ENCODE data around the gene PAQR4.

DNA sequence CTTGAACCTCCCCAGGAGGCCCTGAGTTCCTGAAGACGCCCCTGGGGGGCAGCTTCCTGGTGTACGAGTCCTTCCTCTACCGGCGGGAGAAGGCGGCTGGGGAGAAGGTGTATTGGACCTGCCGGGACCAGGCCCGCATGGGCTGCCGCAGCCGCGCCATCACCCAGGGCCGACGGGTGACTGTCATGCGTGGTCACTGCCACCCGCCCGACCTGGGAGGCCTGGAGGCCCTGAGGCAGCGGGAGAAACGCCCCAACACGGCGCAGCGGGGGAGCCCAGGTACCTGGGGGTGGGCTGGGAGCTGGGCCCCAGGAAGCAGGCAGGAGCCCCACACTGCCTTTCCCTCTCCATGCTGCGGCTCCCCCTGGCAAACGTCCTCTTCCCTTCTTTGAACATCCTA, 35.4 kb upstream of the PAQR4 start:
- TF ChIP-seq, protein P1, sequence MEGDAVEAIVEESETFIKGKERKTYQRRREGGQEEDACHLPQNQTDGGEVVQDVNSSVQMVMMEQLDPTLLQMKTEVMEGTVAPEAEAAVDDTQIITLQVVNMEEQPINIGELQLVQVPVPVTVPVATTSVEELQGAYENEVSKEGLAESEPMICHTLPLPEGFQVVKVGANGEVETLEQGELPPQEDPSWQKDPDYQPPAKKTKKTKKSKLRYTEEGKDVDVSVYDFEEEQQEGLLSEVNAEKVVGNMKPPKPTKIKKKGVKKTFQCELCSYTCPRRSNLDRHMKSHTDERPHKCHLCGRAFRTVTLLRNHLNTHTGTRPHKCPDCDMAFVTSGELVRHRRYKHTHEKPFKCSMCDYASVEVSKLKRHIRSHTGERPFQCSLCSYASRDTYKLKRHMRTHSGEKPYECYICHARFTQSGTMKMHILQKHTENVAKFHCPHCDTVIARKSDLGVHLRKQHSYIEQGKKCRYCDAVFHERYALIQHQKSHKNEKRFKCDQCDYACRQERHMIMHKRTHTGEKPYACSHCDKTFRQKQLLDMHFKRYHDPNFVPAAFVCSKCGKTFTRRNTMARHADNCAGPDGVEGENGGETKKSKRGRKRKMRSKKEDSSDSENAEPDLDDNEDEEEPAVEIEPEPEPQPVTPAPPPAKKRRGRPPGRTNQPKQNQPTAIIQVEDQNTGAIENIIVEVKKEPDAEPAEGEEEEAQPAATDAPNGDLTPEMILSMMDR (IDR thresholded peaks at IDR 0.05; ENCODE audit: low read length) = no peak
- TF ChIP-seq EZH2 (IDR thresholded peaks at IDR 0.05; ENCODE audit: borderline replicate concordance, low read length) = no peak

Data from OCI-LY1 (cell line).